H7 (cell line): ENCODE results near the gene APOA4. TPM values are rescaled to one million over a fixed set of nuclear protein-coding genes. Genes with fewer than 3 reads are reported as not detected.

Source experiments
- DNase-seq: peaks from one replicate; pipeline ENCODE4 v3.0.0; 2012
- H3K27me3 ChIP-seq: 2 replicates; pipeline ENCODE4 v1.6.0; 2011; ENCODE audit warnings: mild to moderate bottlenecking, low read length; ENCODE audit not compliant: control insufficient read depth, insufficient read depth
- H3K36me3 ChIP-seq: replicated peaks from 2 replicates; pipeline ENCODE4 v1.5.1; 2011; ENCODE audit warnings: low read length; ENCODE audit not compliant: control insufficient read depth, insufficient read depth
- H3K4me3 ChIP-seq: 2 replicates; pipeline ENCODE4 v1.5.1; 2011; ENCODE audit warnings: low read depth, mild to moderate bottlenecking, control low read depth, low read length, moderate library complexity; ENCODE audit not compliant: insufficient read depth
- total RNA-seq: library from RNA; depleted of rRNA; stranded (reverse); fragments of >200 nt; shearing (Covaris generic); gene quantifications from 2 replicates; pipeline ENCODE4 v1.2.3, GENCODE V29; 2014

Gene APOA4
- total RNA-seq, 1 experiment from 2014 or later = not detected

DNA sequence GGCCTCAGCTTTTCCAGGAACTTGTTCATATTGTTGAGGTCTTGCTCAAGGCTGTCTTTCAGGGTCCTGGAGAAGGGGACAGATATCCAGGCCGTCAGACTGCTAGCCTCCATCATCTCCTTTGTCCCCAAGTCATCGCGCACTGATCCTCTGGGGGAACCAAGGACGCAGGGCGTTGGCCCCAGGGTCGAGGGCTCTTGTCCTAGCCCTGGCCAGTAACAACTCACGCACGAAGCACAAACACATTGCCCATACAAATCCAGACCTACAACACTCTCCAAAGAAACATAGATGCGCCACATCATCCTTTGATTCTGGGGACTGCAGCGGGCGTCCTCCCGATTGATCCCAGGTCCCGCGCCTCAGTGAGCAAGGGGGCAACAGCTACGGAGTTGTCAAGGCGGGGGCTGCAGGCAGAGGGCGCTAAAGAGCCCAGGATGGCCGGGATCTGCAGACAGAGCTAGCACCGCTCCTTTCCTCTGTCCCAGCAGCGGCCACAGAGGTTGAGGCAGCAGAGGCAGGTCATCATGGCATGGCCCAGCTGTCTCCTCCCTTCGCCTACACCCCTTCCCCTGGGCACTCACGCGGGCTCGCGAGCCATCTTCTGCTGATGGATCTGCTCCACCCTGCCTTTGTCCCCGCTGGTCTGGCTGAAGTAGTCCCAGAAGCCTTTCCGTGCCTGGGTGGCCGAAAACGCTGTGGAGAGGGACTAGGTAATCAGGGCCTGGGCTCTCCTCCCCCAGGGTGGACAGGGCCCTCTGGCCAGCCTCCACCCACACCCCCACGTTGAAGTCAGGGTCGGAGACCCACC is 31.9 kb downstream of the APOA4 start:
- peak; percentile 95 for DNase-seq
- peaks cover 3% of the 10 kb centered on the region for H3K36me3 ChIP-seq
- peaks cover 6% of the 10 kb centered on the region for H3K27me3 ChIP-seq
- no peak overlapping the region for H3K4me3 ChIP-seq

DNA sequence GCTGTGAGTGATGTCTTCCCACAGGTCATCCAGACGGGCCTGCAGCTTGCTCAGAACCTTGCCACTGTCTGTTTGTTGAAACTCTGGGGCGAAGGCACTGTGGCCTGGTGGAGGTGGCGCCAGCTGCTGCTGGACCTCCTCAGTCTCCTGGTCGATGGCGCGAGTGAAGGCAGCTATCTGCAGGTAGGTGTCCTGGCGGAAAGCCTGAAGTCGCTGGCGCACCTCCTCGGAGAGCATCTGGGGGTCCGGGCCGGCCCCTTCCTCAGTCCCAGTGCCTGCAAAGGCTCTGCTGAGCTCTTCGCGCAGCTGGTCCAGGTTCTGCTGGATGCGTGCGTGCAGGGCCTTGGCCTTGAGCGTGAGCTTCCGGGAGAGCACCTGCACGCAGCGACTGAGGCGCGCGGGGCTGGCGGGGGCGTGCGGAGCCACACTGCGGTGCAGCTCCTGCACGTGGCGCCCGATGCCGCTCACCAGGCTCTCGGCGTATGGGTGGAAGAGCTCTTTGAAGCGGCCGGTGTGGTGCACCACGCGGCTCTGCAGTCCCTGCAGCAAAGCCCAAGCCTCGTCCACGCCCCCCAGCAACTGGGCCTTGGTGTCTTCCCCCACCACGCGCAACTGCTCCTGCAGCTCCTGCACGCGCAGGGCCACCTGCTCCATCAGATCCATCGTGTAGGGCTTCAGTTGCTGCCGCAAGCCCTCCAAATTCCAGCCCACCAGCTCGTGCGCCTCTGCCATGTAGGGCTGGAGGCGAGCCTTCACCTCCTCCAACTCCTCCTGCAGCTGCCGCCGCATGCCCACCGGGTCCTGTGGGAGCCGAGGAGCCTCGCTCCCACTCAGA is 32.7 kb downstream of the APOA4 start:
- no peak overlapping the region for H3K4me3 ChIP-seq
- H3K36me3 ChIP-seq = peaks cover 9% of the 10 kb centered on the region
- peak; percentile 35 for DNase-seq
- H3K27me3 ChIP-seq = peaks cover 6% of the 10 kb centered on the region

DNA sequence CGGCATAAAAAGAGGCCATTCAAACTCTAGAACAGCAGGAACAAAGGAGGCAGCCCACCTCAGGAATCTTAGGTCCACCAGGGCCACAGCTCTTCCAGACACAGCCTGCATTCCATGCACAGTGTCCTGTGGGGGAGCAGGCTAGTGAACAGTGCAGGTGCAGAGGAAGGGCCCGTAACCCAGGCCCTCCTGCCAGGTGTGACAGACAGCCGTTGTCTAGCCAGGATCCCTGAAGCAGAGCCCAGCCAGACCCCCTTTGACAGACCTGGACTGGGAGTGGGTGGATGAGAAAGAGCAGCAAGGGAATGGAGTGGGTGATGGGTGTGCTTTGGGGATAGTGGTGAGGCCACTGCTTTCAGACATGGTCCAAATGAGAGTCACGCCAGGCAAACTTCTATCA is 34.1 kb downstream of the APOA4 start:
- peaks cover 22% of the 10 kb centered on the region for H3K36me3 ChIP-seq
- H3K27me3 ChIP-seq = peaks cover 6% of the 10 kb centered on the region
- H3K4me3 ChIP-seq = no peak overlapping the region
- DNase-seq = no peak

GRCh38 chr11:116788534-116788933 is 34.6 kb downstream of the APOA4 start:
- Histone ChIP-seq H3K27me3 (peaks cover 6% of the 10 kb centered on the region), H3K4me3 (peak overlapping the region; percentile 64), H3K36me3 (peaks cover 25% of the 10 kb centered on the region)
- DNase-seq = no peak

GRCh38 chr11:116787786-116788486 is 35.2 kb downstream of the APOA4 start, which contains the start of gene ZPR1:
ZPR1 (minus strand) TSS chr11:116788023; CDS start chr11:116787990, 33 bp downstream.
- peak; percentile 92 for DNase-seq
- H3K36me3 ChIP-seq = peaks cover 31% of the 10 kb centered on the region
- H3K4me3 ChIP-seq = peak within 1 kb of the TSS; percentile 64
- H3K27me3 ChIP-seq = peaks cover 6% of the 10 kb centered on the region

- DNase-seq = peak; percentile 29
- peaks cover 6% of the 10 kb centered on the region for H3K27me3 ChIP-seq
- H3K4me3 ChIP-seq = peak overlapping the region; percentile 64
- H3K36me3 ChIP-seq = peaks cover 35% of the 10 kb centered on the region
These were observed 35.7 kb downstream of the APOA4 start for GRCh38 chr11:116787436-116787785.

DNA sequence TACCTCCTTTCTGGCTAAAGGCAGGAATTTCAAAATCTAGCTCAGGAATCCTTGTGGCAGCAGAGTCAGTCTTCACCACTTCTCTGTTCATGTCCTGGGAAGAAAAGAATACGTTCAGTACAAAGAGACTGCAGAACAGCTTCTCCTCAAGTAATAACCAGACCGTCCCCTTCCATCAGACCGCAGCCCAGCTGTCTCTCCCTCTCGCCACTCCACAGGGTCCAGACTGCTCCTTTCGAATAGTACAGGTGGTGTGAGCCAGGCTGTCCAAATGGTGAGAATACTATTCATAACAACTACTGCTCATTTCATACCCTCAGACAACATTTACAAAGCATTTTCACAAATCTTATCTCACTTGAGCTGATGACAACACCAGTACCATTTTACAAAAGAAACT is 36.1 kb downstream of the APOA4 start:
- peaks cover 39% of the 10 kb centered on the region for H3K36me3 ChIP-seq
- H3K27me3 ChIP-seq = peaks cover 6% of the 10 kb centered on the region
- DNase-seq = no peak
- H3K4me3 ChIP-seq = peak overlapping the region; percentile 64

- H3K27me3 ChIP-seq = peaks cover 5% of the 10 kb centered on the region
- DNase-seq = no peak
- peaks cover 40% of the 10 kb centered on the region for H3K36me3 ChIP-seq
- no peak overlapping the region for H3K4me3 ChIP-seq
These were observed 36.8 kb downstream of the APOA4 start for GRCh38 chr11:116786326-116786725.

GRCh38 chr11:116782728-116783127 is 40.4 kb downstream of the APOA4 start:
- Histone ChIP-seq H3K27me3 (no peaks in the 10 kb centered on the region), H3K36me3 (peaks cover 50% of the 10 kb centered on the region), H3K4me3 (no peak overlapping the region)
- DNase-seq = no peak

DNA sequence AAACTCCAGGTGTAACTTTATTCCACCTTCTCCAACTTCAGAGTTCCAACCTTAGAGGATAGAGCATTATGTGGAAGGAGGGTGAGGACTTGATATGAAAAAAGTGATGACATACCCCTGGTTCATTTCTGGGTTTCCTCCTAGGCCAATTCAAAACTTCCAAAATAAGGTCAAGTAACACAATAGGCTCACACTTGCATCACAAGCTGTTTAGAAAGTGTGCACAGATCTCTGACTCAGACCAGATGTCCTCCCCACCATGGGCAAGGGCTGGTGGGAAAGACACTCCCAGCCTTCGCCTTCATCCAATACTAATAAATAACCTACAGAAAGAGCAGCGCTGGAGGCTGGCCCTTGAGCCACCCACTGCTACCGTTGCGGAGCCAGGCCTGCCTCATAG is 44.5 kb downstream of the APOA4 start:
- H3K4me3 ChIP-seq = no peak overlapping the region
- H3K27me3 ChIP-seq = no peaks in the 10 kb centered on the region
- no peak for DNase-seq
- H3K36me3 ChIP-seq = peaks cover 27% of the 10 kb centered on the region

DNA sequence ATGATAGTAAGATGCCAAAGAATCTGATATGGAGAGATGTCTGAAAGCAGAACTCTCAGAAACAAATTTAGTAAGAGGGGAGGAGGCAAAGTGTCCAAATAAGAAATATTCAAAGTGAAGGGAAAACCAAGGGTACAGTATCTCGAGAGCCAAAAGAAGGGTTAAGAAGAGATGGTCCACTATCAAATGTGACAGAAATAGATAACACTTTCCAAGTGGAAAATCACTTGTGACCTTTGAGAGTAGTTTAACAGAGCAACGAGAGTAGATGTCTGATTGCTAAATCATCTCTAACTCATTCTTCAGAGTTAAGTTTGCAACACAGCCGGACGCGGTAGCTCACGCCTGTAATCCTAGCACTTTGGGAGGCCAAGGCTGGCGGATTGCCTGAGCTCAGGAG is 46.0 kb downstream of the APOA4 start:
- H3K27me3 ChIP-seq = no peaks in the 10 kb centered on the region
- H3K4me3 ChIP-seq = no peak overlapping the region
- H3K36me3 ChIP-seq = peaks cover 13% of the 10 kb centered on the region
- DNase-seq = no peak

GRCh38 chr11:116776522-116776984 is 46.6 kb downstream of the APOA4 start:
- peaks cover 11% of the 10 kb centered on the region for H3K36me3 ChIP-seq
- H3K27me3 ChIP-seq = no peaks in the 10 kb centered on the region
- DNase-seq = no peak
- H3K4me3 ChIP-seq = no peak overlapping the region

GRCh38 chr11:116775975-116776374 is 47.1 kb downstream of the APOA4 start:
- DNase-seq = no peak
- H3K4me3 ChIP-seq = no peak overlapping the region
- no peaks in the 10 kb centered on the region for H3K27me3 ChIP-seq
- H3K36me3 ChIP-seq = peaks cover 10% of the 10 kb centered on the region

GRCh38 chr11:116774661-116775060 is 48.4 kb downstream of the APOA4 start:
- H3K4me3 ChIP-seq = no peak overlapping the region
- H3K27me3 ChIP-seq = no peaks in the 10 kb centered on the region
- peak; percentile 29 for DNase-seq
- peaks cover 8% of the 10 kb centered on the region for H3K36me3 ChIP-seq
